A673 (cell line): ENCODE data around the gene NFATC1. TPM values are rescaled to one million over a fixed set of nuclear protein-coding genes. Genes with fewer than 3 reads are reported as not detected.

Experiments
- BruUV-seq: library from RNA; stranded (reverse); fragments of 400-500 nt; replicated peaks from 2 replicates; lab custom pipeline; 2021; lab: Mats Ljungman, UMichigan
- CTCF ChIA-PET: fragments of 300-600 bp; sonication (Branson Sonifier 250); formaldehyde crosslinking; loops from one replicate; lab custom pipeline; 2022; ENCODE audit warnings: antibody characterized with exemption; lab: Charles Lee
- POLR2A ChIA-PET: fragments of 300-600 bp; sonication (Branson Sonifier 250); formaldehyde crosslinking; loops from one replicate; lab custom pipeline; 2022; ENCODE audit warnings: antibody characterized with exemption; ENCODE audit not compliant: low non-redundant PET; lab: Charles Lee
- DNase-seq: peaks from one replicate; pipeline ENCODE4 v3.0.0-alpha.2; 2015; ENCODE audit warnings: low spot score
- H3K27ac ChIP-seq: fragments of 200-600 bp; sonication (generic); 2 replicates; pipeline ENCODE4 v1.5.1; 2016; ENCODE audit warnings: mixed run types, low read depth, mild to moderate bottlenecking, mixed read lengths, antibody characterized with exemption, low read length; ENCODE audit not compliant: poor library complexity, severe bottlenecking
- H3K27me3 ChIP-seq: fragments of 200-600 bp; sonication (generic); replicated peaks from 2 replicates; pipeline ENCODE4 v1.6.1; 2017; ENCODE audit warnings: mixed run types, low read depth, mild to moderate bottlenecking, mixed read lengths, antibody characterized with exemption, low read length; ENCODE audit not compliant: insufficient read depth, poor library complexity
- H3K36me3 ChIP-seq: fragments of 200-600 bp; sonication (generic); 2 replicates; pipeline ENCODE4 v1.6.1; 2016; ENCODE audit warnings: mixed run types, mild to moderate bottlenecking, mixed read lengths, antibody characterized with exemption, low read length; ENCODE audit not compliant: insufficient read depth, poor library complexity, severe bottlenecking
- H3K4me1 ChIP-seq: fragments of 200-600 bp; sonication (generic); 2 replicates; pipeline ENCODE4 v1.6.1; 2017; ENCODE audit warnings: mixed run types, mild to moderate bottlenecking, mixed read lengths, antibody characterized with exemption, low read length; ENCODE audit not compliant: insufficient read depth, poor library complexity, severe bottlenecking
- H3K4me3 ChIP-seq: fragments of 200-600 bp; sonication (generic); 2 replicates; pipeline ENCODE4 v1.5.1; 2016; ENCODE audit warnings: low read depth, mixed run types, mild to moderate bottlenecking, mixed read lengths, low read length; ENCODE audit not compliant: poor library complexity, severe bottlenecking
- H3K9me3 ChIP-seq: fragments of 200-600 bp; sonication (generic); 2 replicates; pipeline ENCODE4 v1.6.1; 2016; ENCODE audit warnings: mixed run types, low read depth, mild to moderate bottlenecking, mixed read lengths, antibody characterized with exemption, low read length; ENCODE audit not compliant: poor library complexity, severe bottlenecking
- EZH2 ChIP-seq: fragments of 200-600 bp; sonication (generic); IDR thresholded peaks from 2 replicates; pipeline ENCODE4 v1.6.1; 2017; ENCODE audit warnings: borderline replicate concordance, low read depth, mild to moderate bottlenecking, mixed read lengths, antibody characterized with exemption, low read length; ENCODE audit not compliant: poor library complexity, severe bottlenecking
- intact Hi-C: fragments of 100-400 bp; cut with micrococcal nuclease; formaldehyde crosslinking; loops from one replicate; pipeline ENCODE4 v1.10.0; 2022; ENCODE audit not compliant: unreplicated experiment
- total RNA-seq: library from RNA; stranded (reverse); gene quantifications from 2 replicates; pipeline ENCODE4 v1.2.3, GENCODE V29; 2021
- TF ChIP-seq, protein P1 (sequence below): fragments of 300-800, 200-600 bp; sonication (generic); conservative IDR thresholded peaks from 2 replicates; pipeline ENCODE4 v1.5.1; 2017; ENCODE audit warnings: low read depth, mild to moderate bottlenecking, antibody characterized with exemption, low read length, moderate library complexity, mixed read lengths

The NFATC1 gene
- total RNA-seq, 1 experiment from 2014 or later = 10.4 TPM

DNA sequence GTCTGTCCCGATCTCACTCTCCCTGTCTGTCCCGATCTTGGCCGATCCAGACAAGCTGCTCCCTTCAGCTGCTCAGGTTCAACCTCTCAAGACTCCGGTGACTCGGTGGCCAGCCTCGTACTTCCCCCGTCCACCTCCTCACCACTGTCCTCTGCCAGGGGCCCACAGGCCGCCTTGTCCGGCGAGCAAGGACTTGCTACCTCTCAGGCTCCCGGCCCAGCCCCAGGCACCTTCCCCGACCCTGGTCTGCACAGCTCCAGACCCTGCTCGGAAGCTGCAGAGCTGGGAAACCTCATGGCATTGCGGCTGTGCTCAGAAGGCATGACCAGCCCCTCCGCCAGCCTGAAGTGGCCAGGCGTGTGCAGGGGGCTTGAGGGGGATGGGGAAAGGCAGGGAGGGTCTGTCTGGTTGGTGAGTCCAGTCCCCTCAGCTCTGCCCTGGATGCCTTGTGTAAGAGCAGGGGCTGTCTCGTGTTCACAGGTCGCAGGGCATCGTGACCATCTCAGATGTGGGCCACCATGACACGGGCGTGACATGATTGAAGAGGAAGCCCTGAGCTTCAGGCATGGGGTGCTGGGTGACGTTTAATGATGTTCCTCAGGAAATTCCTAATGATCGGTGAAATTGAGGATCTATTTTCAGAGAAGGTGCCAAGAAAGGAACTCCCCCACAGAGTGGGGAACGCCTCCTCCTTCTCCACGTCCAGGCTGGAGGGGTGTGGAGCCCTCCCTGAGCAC, 162.6 kb downstream of the NFATC1 start:
- no peak overlapping the region for H3K4me3 ChIP-seq
- H3K27me3 ChIP-seq = no peaks in the 10 kb centered on the region
- no peak overlapping the region for H3K27ac ChIP-seq
- no peaks in the 10 kb centered on the region for H3K36me3 ChIP-seq
- TF ChIP-seq, protein P1, sequence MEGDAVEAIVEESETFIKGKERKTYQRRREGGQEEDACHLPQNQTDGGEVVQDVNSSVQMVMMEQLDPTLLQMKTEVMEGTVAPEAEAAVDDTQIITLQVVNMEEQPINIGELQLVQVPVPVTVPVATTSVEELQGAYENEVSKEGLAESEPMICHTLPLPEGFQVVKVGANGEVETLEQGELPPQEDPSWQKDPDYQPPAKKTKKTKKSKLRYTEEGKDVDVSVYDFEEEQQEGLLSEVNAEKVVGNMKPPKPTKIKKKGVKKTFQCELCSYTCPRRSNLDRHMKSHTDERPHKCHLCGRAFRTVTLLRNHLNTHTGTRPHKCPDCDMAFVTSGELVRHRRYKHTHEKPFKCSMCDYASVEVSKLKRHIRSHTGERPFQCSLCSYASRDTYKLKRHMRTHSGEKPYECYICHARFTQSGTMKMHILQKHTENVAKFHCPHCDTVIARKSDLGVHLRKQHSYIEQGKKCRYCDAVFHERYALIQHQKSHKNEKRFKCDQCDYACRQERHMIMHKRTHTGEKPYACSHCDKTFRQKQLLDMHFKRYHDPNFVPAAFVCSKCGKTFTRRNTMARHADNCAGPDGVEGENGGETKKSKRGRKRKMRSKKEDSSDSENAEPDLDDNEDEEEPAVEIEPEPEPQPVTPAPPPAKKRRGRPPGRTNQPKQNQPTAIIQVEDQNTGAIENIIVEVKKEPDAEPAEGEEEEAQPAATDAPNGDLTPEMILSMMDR = no peak
- no peak for TF ChIP-seq EZH2
- BruUV-seq = no TSS peak
- no peaks in the 10 kb centered on the region for H3K4me1 ChIP-seq
- no peaks in the 10 kb centered on the region for H3K9me3 ChIP-seq
- intact Hi-C loops = no loop called here
- DNase-seq = no peak
- ChIA-PET POLR2A (no interaction called here), CTCF (no interaction called here)

GRCh38 chr18:79558933-79559416, 163.2 kb downstream of the NFATC1 start:
- Histone ChIP-seq H3K9me3 (no peaks in the 10 kb centered on the region), H3K4me3 (no peak overlapping the region), H3K27ac (no peak overlapping the region), H3K4me1 (no peaks in the 10 kb centered on the region), H3K36me3 (no peaks in the 10 kb centered on the region), H3K27me3 (no peaks in the 10 kb centered on the region)
- TF ChIP-seq, protein P1 = no peak
- TF ChIP-seq EZH2 = no peak
- DNase-seq = no peak
- intact Hi-C loops = no loop called here
- BruUV-seq = no TSS peak
- ChIA-PET POLR2A (no interaction called here), CTCF (no interaction called here)

DNA sequence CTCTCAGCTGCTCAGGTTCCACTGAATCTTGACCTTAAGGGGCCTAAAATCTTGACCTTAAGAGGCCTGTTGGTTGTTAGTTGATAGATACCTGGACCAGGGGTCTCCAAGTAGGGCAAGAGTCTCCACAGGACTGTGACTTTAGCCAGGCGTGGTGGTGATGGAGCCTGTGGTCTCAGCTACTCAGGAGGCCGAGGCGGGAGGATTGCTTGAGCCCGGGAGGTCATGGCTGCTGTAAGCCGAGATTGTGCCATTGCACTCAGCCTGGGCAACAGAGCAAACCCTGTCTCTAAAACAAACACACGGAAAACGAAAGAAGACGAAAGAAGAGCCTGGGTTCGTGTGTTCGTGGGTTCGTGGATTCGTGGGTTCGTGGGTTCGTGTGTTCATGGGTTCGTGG, 163.7 kb downstream of the NFATC1 start:
- no peak overlapping the region for H3K4me3 ChIP-seq
- H3K27me3 ChIP-seq = no peaks in the 10 kb centered on the region
- H3K27ac ChIP-seq = no peak overlapping the region
- H3K9me3 ChIP-seq = no peaks in the 10 kb centered on the region
- ChIA-PET POLR2A (no interaction called here), CTCF (no interaction called here)
- H3K36me3 ChIP-seq = no peaks in the 10 kb centered on the region
- no TSS peak for BruUV-seq
- TF ChIP-seq EZH2 = no peak
- TF ChIP-seq, protein P1 = no peak
- intact Hi-C loops = no loop called here
- DNase-seq = no peak
- no peaks in the 10 kb centered on the region for H3K4me1 ChIP-seq
